ENCODE measurements around the gene STAM2. TPM values are rescaled to one million over a fixed set of nuclear protein-coding genes. Genes with fewer than 3 reads are reported as not detected.
"Not testable (repeated sequence)": the region's sequence is repeated elsewhere in the genome, so short reads cannot be mapped to it uniquely, and the experiment has no call there.

Gene STAM2
- total and polyA plus RNA-seq, 2 experiments from 2014 or later = 4.5 to 21.0 TPM

DNA sequence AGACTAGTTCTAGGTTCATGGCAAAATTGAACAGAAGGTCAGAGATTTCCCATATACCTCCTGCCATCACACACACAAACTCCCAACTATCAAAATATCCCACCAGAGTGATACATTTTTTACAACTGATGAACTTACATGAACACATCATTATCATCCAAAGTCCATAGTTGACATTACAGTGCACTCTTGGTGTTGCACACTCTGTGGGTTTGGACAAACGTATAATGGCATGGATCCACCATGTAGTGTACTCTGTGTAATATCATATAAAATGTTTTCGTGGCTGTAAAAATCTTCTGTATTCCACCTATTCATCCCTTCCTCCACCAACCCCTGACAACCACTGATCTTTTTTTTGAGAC lies 25.9 kb upstream of the STAM2 start:
- no peak for DNase-seq (ENCODE audit: low read depth in 1 of 2, low spot score in 1 of 2)
- no peaks in the 10 kb centered on the region for H3K27me3 ChIP-seq
- no peaks in the 10 kb centered on the region for H3K9me3 ChIP-seq (ENCODE audit: low read depth)
- H3K27ac ChIP-seq = no peak overlapping the region
- H3K4me3 ChIP-seq = no peak overlapping the region
- H3K36me3 ChIP-seq = no peaks in the 10 kb centered on the region
- no peaks in the 10 kb centered on the region for H3K4me1 ChIP-seq (ENCODE audit: low read depth)
- TF ChIP-seq, protein P1, sequence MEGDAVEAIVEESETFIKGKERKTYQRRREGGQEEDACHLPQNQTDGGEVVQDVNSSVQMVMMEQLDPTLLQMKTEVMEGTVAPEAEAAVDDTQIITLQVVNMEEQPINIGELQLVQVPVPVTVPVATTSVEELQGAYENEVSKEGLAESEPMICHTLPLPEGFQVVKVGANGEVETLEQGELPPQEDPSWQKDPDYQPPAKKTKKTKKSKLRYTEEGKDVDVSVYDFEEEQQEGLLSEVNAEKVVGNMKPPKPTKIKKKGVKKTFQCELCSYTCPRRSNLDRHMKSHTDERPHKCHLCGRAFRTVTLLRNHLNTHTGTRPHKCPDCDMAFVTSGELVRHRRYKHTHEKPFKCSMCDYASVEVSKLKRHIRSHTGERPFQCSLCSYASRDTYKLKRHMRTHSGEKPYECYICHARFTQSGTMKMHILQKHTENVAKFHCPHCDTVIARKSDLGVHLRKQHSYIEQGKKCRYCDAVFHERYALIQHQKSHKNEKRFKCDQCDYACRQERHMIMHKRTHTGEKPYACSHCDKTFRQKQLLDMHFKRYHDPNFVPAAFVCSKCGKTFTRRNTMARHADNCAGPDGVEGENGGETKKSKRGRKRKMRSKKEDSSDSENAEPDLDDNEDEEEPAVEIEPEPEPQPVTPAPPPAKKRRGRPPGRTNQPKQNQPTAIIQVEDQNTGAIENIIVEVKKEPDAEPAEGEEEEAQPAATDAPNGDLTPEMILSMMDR (IDR thresholded peaks at IDR 0.05; ENCODE audit: low read depth, low read length) = no peak

GRCh38 chr2:152200565-152201465 lies 25.3 kb upstream of the STAM2 start:
- Histone ChIP-seq H3K27ac (no peak overlapping the region), H3K4me3 (no peak overlapping the region), H3K4me1 (ENCODE audit: low read depth) (no peaks in the 10 kb centered on the region), H3K9me3 (ENCODE audit: low read depth) (no peaks in the 10 kb centered on the region), H3K36me3 (no peaks in the 10 kb centered on the region), H3K27me3 (no peaks in the 10 kb centered on the region)
- peak in 1 of 2 donors; percentile 94 for DNase-seq (ENCODE audit: low read depth in 1 of 2, low spot score in 1 of 2)
- TF ChIP-seq, protein P1 (IDR thresholded peaks at IDR 0.05; ENCODE audit: low read depth, low read length) = no peak

- Histone ChIP-seq H3K27ac (no peak overlapping the region), H3K9me3 (ENCODE audit: low read depth) (no peaks in the 10 kb centered on the region), H3K4me1 (ENCODE audit: low read depth) (no peaks in the 10 kb centered on the region), H3K4me3 (no peak overlapping the region), H3K36me3 (no peaks in the 10 kb centered on the region), H3K27me3 (no peaks in the 10 kb centered on the region)
- TF ChIP-seq, protein P1 (IDR thresholded peaks at IDR 0.05; ENCODE audit: low read depth, low read length) = no peak
- DNase-seq (ENCODE audit: low read depth in 1 of 2, low spot score in 1 of 2) = no peak
Measured at GRCh38 chr2:152200101-152200500, 24.5 kb upstream of the STAM2 start.

- Histone ChIP-seq H3K27ac (no peak overlapping the region), H3K4me1 (ENCODE audit: low read depth) (no peaks in the 10 kb centered on the region), H3K27me3 (no peaks in the 10 kb centered on the region), H3K36me3 (no peaks in the 10 kb centered on the region), H3K9me3 (ENCODE audit: low read depth) (no peaks in the 10 kb centered on the region), H3K4me3 (no peak overlapping the region)
- TF ChIP-seq, protein P1 (IDR thresholded peaks at IDR 0.05; ENCODE audit: low read depth, low read length) = no peak
- DNase-seq (ENCODE audit: low read depth in 1 of 2, low spot score in 1 of 2) = no peak
Measured at GRCh38 chr2:152198499-152198898, 22.9 kb upstream of the STAM2 start.

DNA sequence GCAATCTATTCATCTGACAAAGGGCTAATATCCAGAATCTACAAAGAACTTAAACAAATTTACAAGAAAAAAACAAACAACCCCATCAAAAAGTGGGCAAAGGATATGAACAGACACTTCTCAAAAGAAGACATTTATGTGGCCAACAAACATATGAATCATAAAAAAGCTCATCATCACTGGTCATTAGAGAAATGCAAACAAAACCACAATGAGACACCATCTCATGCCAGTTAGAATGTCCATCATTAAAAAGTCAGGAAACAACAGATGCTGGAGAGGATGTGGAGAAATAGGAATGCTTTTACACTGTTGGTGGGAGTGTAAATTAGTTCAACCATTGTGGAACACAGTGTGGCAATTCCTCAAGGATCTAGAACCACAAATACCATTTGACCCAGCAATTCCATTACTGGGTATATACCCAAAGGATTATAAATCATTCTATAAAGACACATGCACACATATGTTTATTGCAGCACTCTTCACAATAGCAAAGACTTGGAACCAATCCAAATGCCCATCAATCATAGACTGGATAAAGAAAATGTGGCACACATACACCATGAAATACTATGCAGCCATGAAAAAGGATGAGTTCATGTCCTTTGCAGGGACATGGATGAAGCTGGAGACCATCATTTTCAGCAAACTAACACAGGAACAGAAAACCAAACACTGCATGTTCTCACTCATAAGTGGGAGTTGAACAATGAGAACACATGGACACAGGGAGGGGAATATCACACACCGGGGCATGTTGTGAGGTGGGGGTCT lies 22.1 kb upstream of the STAM2 start:
- not testable (repeated sequence) for H3K4me1 ChIP-seq (ENCODE audit: low read depth); H3K27ac ChIP-seq; H3K36me3 ChIP-seq; H3K9me3 ChIP-seq (ENCODE audit: low read depth); DNase-seq (ENCODE audit: low read depth in 1 of 2, low spot score in 1 of 2); H3K27me3 ChIP-seq; H3K4me3 ChIP-seq

All from cardiac muscle cell (in vitro differentiated cells and primary cell).